GM18517 (cell line): ENCODE data around the gene BCAN.

Experiments used
- ATAC-seq: cut with Tn5 transposase; IDR thresholded peaks from one replicate; pipeline ENCODE4 v1.9.1; 2021; ENCODE audit warnings: mild to moderate bottlenecking, moderate library complexity; ENCODE audit not compliant: unreplicated experiment

The BCAN gene

GRCh38 chr1:156694690-156694962, 52.7 kb downstream of the BCAN start:
- no peak for ATAC-seq

- no peak for ATAC-seq
Observed at GRCh38 chr1:156696755-156697154, 54.8 kb downstream of the BCAN start.

GRCh38 chr1:156697481-156697880, 55.6 kb downstream of the BCAN start:
- no peak for ATAC-seq

- no peak for ATAC-seq
Observed at GRCh38 chr1:156698995-156699394, 57.1 kb downstream of the BCAN start.

- no peak for ATAC-seq
Observed at GRCh38 chr1:156700736-156701531, 59.0 kb downstream of the BCAN start.

- ATAC-seq: no peak
Observed at GRCh38 chr1:156703336-156703735, 61.4 kb downstream of the BCAN start.

- ATAC-seq: no peak
Observed at GRCh38 chr1:156703741-156704140, 61.8 kb downstream of the BCAN start.

- ATAC-seq: no peak
Observed at GRCh38 chr1:156704166-156704711, 62.3 kb downstream of the BCAN start.

- no peak for ATAC-seq
Observed at GRCh38 chr1:156704930-156705320, 63.0 kb downstream of the BCAN start.

GRCh38 chr1:156705321-156705917, 63.5 kb downstream of the BCAN start, which contains the start of gene CRABP2:
CRABP2 (minus strand) TSS chr1:156705583; CDS start chr1:156705446, 137 bp downstream.
- no peak for ATAC-seq

GRCh38 chr1:156705918-156706656, 64.2 kb downstream of the BCAN start:
- ATAC-seq: no peak

GRCh38 chr1:156706657-156707416, 64.9 kb downstream of the BCAN start:
- ATAC-seq: no peak

- no peak for ATAC-seq
Observed at GRCh38 chr1:156707417-156708217, 65.7 kb downstream of the BCAN start.

GRCh38 chr1:156708218-156708661, 66.3 kb downstream of the BCAN start:
- ATAC-seq: no peak

GRCh38 chr1:156709031-156709430, 67.1 kb downstream of the BCAN start:
- ATAC-seq: no peak
